DND-41 (cell line): ENCODE measurements around the gene PCED1B.
"Not testable (repeated sequence)": the region's sequence is repeated elsewhere in the genome, so short reads cannot be mapped to it uniquely, and the experiment has no call there.

ENCODE experiments used
- ATAC-seq: fragments of 200-7000 bp; cut with Tn5 transposase; 3 replicates; pipeline ENCODE4 v1.9.1; 2021; ENCODE audit warnings: low read depth; ENCODE audit not compliant: insufficient read depth
- DNase-seq: peaks from one replicate; pipeline ENCODE4 v3.0.0-alpha.2; 2020
- H2AFZ ChIP-seq: 2 replicates; pipeline ENCODE4 v1.6.0; 2012; ENCODE audit warnings: low read depth, low read length
- H3K27ac ChIP-seq: 2 replicates; pipeline ENCODE4 v1.5.1; 2012; ENCODE audit warnings: low read length, inconsistent platforms
- H3K27me3 ChIP-seq: fragments of 200-600 bp; sonication (generic); 2 replicates; pipeline ENCODE4 v1.6.0; 2012; ENCODE audit warnings: low read length, mild to moderate bottlenecking, inconsistent platforms; ENCODE audit not compliant: insufficient read depth, poor library complexity
- H3K36me3 ChIP-seq: 2 replicates; pipeline ENCODE4 v1.5.1; 2012; ENCODE audit warnings: low read length, inconsistent platforms; ENCODE audit not compliant: insufficient read depth
- H3K4me1 ChIP-seq: 2 replicates; pipeline ENCODE4 v1.5.1; 2012; ENCODE audit warnings: mild to moderate bottlenecking, low read length; ENCODE audit not compliant: insufficient read depth
- H3K4me2 ChIP-seq: 2 replicates; pipeline ENCODE4 v1.6.0; 2012; ENCODE audit warnings: mild to moderate bottlenecking, moderate library complexity, low read length, inconsistent platforms; ENCODE audit not compliant: insufficient read depth
- H3K4me3 ChIP-seq, 2 experiments: fragments of 200-600 bp in 1 of 2; shearing (Covaris generic) in 1 of 2; 2 replicates each; pipeline ENCODE4 v1.5.1; 2012 to 2016; ENCODE audit warnings: inconsistent platforms in 2 of 2, low read length in 2 of 2, mild to moderate bottlenecking in 2 of 2, low read depth in 1 of 2, moderate library complexity in 1 of 2
- H3K79me2 ChIP-seq: 2 replicates; pipeline ENCODE4 v1.6.0; 2012; ENCODE audit warnings: low read length, inconsistent platforms; ENCODE audit not compliant: insufficient read depth
- H3K9ac ChIP-seq: 2 replicates; pipeline ENCODE4 v1.6.0; 2012; ENCODE audit warnings: low read depth, mild to moderate bottlenecking, inconsistent platforms, low read length, moderate library complexity
- H3K9me3 ChIP-seq: 2 replicates; pipeline ENCODE4 v1.5.1; 2012; ENCODE audit warnings: low read length, moderate library complexity, mild to moderate bottlenecking, inconsistent platforms; ENCODE audit not compliant: insufficient read depth, severe bottlenecking
- H4K20me1 ChIP-seq: 2 replicates; pipeline ENCODE4 v1.6.0; 2012; ENCODE audit warnings: low read length; ENCODE audit not compliant: insufficient read depth
- EZH2 ChIP-seq: IDR thresholded peaks from 3 replicates; pipeline ENCODE4 v1.6.1; 2012; ENCODE audit warnings: borderline replicate concordance, low read depth, mild to moderate bottlenecking, moderate library complexity, low read length, inconsistent platforms; ENCODE audit not compliant: severe bottlenecking
- TF ChIP-seq, protein P1 (sequence below): IDR thresholded peaks from 2 replicates; pipeline ENCODE4 v1.5.1; 2012; ENCODE audit warnings: borderline replicate concordance, low read length, moderate library complexity, mild to moderate bottlenecking; ENCODE audit not compliant: poor library complexity, severe bottlenecking; ENCODE audit errors: extremely low read depth

Gene PCED1B

DNA sequence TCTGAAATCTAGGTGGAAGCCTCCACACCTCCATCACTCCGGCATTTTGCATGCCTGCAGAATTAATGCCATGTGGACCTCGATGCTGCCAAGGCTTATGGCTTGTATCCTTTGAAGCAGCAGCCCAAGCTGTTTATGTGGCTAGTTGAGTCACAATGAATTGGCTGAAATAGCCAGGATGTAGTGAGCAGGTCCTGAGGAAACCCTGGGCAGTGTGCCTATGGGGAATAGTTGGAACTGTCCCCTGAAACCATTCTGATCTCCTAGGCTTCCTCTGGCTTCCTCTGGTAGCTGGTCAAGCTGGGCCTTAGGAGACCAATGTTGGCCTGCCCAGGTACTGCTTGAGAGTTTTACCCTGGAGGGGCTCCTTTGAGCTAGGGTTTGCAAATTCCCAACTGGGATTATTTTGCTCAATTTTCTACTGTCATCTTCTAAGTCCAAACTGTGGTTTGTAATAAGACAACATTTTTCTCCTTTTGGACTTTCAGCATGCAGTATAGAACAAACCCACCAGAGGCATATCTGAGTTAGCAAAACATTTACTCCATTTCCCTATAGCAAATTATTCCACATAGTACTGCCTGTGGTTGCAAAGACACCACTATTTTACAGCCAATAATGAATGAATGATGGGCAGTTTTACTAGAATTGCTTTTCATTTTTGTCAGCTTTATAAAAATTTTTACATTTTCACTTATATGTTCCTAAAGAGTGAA, 85.5 kb downstream of the PCED1B start:
- no peak for ATAC-seq
- no peak for DNase-seq
- no peak for TF ChIP-seq EZH2
- TF ChIP-seq, protein P1, sequence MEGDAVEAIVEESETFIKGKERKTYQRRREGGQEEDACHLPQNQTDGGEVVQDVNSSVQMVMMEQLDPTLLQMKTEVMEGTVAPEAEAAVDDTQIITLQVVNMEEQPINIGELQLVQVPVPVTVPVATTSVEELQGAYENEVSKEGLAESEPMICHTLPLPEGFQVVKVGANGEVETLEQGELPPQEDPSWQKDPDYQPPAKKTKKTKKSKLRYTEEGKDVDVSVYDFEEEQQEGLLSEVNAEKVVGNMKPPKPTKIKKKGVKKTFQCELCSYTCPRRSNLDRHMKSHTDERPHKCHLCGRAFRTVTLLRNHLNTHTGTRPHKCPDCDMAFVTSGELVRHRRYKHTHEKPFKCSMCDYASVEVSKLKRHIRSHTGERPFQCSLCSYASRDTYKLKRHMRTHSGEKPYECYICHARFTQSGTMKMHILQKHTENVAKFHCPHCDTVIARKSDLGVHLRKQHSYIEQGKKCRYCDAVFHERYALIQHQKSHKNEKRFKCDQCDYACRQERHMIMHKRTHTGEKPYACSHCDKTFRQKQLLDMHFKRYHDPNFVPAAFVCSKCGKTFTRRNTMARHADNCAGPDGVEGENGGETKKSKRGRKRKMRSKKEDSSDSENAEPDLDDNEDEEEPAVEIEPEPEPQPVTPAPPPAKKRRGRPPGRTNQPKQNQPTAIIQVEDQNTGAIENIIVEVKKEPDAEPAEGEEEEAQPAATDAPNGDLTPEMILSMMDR: peak; percentile 12

DNA sequence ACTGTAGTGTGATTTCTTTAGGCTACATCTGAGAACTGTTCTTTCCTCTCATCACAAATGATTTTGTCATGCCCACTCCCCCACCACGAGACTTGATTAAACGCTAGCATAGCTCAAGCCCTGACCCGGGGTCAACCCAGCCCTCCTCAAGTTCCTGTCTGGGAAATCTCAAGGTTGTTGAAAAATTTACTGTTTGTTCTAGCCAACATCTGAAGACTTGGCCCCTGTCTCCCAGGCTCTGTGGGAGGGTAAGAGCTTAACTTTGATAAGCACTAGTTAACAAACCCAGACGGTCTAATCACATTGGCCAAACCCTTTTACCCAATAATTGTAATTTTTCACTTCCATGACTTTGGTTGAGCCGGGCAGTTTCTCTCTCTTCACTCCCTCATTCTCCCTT, 86.5 kb downstream of the PCED1B start:
- no peak overlapping the region for H3K9ac ChIP-seq
- ATAC-seq: no peak
- DNase-seq: no peak
- H3K27me3 ChIP-seq: no peaks in the 10 kb centered on the region
- H3K36me3 ChIP-seq: no peaks in the 10 kb centered on the region
- H3K4me1 ChIP-seq: no peaks in the 10 kb centered on the region
- no peak overlapping the region for H2AFZ ChIP-seq
- H3K4me2 ChIP-seq: no peak overlapping the region
- no peak for TF ChIP-seq EZH2
- TF ChIP-seq, protein P1: no peak
- no peaks in the 10 kb centered on the region for H3K79me2 ChIP-seq
- peaks cover 5% of the 10 kb centered on the region for H3K9me3 ChIP-seq
- no peak overlapping the region for H3K4me3 ChIP-seq
- H3K27ac ChIP-seq: no peak overlapping the region
- no peaks in the 10 kb centered on the region for H4K20me1 ChIP-seq

More for the DNA sequence above, 85.5 kb downstream of the PCED1B start:
- Histone ChIP-seq H3K36me3 (no peaks in the 10 kb centered on the region), H3K79me2 (no peaks in the 10 kb centered on the region), H3K4me2 (no peak overlapping the region), H3K4me3 (no peak overlapping the region), H3K9ac (no peak overlapping the region), H3K4me1 (no peaks in the 10 kb centered on the region), H3K27ac (no peak overlapping the region), H3K9me3 (no peaks in the 10 kb centered on the region), H3K27me3 (no peaks in the 10 kb centered on the region), H4K20me1 (no peaks in the 10 kb centered on the region), H2AFZ (no peak overlapping the region)

DNA sequence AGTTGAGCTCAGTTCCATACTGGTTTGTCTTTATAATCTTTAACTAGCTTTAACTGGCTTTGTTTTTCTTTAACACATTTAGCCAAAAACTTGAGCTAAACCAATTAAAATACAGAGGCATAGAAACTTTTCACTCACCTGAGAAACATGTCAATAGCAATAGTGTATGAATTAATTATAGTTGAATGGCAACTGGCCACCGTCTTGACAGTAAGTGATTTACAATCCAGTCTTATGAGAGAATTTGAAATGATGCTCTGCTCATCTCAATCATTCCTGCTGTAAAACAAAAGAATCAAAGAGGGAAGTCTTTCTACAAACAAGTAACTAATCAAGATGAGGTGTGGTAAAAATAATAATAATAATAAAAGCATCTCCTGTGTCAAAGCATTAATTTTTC, 86.9 kb downstream of the PCED1B start:
- Histone ChIP-seq H3K9me3 (peaks cover 8% of the 10 kb centered on the region), H3K27ac (no peak overlapping the region), H2AFZ (no peak overlapping the region), H3K79me2 (no peaks in the 10 kb centered on the region), H4K20me1 (no peaks in the 10 kb centered on the region), H3K27me3 (no peaks in the 10 kb centered on the region), H3K4me2 (no peak overlapping the region), H3K4me1 (no peaks in the 10 kb centered on the region), H3K36me3 (no peaks in the 10 kb centered on the region), H3K9ac (no peak overlapping the region), H3K4me3 (no peak overlapping the region)
- TF ChIP-seq, protein P1: no peak
- ATAC-seq (no peak), DNase-seq (no peak)

DNA sequence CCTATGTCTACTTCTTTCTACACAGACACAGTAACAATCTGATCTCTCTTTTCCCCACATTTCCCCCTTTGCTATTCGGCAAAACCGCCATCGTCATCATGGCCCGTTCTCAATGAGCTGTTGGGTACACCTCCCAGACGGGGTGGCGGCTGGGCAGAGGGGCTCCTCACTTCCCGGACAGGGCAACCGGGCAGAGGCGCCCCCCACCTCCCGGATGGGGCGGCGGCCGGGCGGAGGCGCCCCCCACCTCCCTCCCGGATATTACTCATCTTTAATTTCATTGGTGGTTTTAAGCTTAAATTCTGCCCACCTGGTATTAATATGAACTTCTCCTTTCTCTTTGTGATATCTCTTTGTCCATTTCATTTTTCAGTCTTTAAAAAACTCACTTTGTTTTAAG, 90.9 kb downstream of the PCED1B start:
- not testable (repeated sequence) for DNase-seq, H3K27me3 ChIP-seq, H3K36me3 ChIP-seq, H3K4me2 ChIP-seq, H3K27ac ChIP-seq, H3K4me1 ChIP-seq, H2AFZ ChIP-seq, H4K20me1 ChIP-seq, H3K4me3 ChIP-seq, H3K79me2 ChIP-seq, ATAC-seq, H3K9ac ChIP-seq
- peaks cover 11% of the 10 kb centered on the region for H3K9me3 ChIP-seq
